A549 (cell line): ENCODE measurements around the gene BAHCC1. TPM values are rescaled to one million over a fixed set of nuclear protein-coding genes. Genes with fewer than 3 reads are reported as not detected.

Experiments
- ATAC-seq, 2 experiments: fragments of 200-7000 bp in 1 of 2; fragments of >200 bp in 1 of 2; cut with Nextera tagmentation in 1 of 2; cut with Tn5 transposase in 1 of 2; 3 replicates each; pipeline versions ENCODE4 v1.8.0 to v1.9.1; 2018 to 2020; ENCODE audit warnings: mild to moderate bottlenecking in 1 of 2, moderate library complexity in 1 of 2
- CTCF ChIA-PET: fragments of 300-600 bp; sonication (Branson Sonifier 250); formaldehyde crosslinking; extraction: SDS; loops from one replicate; lab custom pipeline; 2021; ENCODE audit warnings: antibody characterized with exemption, inconsistent platforms; lab: Yijun Ruan, JAX
- POLR2A ChIA-PET: fragments of 350-600 bp; formaldehyde crosslinking; extraction: SDS; loops from one replicate; lab custom pipeline; 2021; ENCODE audit warnings: antibody characterized with exemption, inconsistent platforms; lab: Yijun Ruan, JAX
- DNase-seq, 2 experiments: peaks; one replicate each; pipeline versions ENCODE4 v3.0.0 to v3.0.0-alpha.2; 2011 to 2016; ENCODE audit warnings: low read depth in 1 of 2, low spot score in 1 of 2
- FAIRE-seq: peaks from 2 replicates; lab custom pipeline; 2011; peaks lifted over from hg19 to GRCh38; lab: Jason Lieb, UNC
- H3K27ac ChIP-seq, 2 experiments: fragments of >200 bp; sonication (Bioruptor Twin); formaldehyde crosslinking; 3 replicates each; pipeline ENCODE4 v1.5.1; 2016 to 2017
- H3K4me1 ChIP-seq: fragments of >200 bp; sonication (Bioruptor Twin); formaldehyde crosslinking; 3 replicates; pipeline ENCODE4 v1.6.1; 2016
- H3K4me2 ChIP-seq: fragments of >200 bp; sonication (Bioruptor Twin); formaldehyde crosslinking; 3 replicates; pipeline ENCODE4 v1.6.1; 2016
- H3K4me3 ChIP-seq: fragments of >200 bp; sonication (Bioruptor Twin); formaldehyde crosslinking; 3 replicates; pipeline ENCODE4 v1.5.1; 2016
- H3K9me3 ChIP-seq: fragments of >200 bp; sonication (Bioruptor Twin); formaldehyde crosslinking; 3 replicates; pipeline ENCODE4 v1.6.1; 2016
- BHLHE40 ChIP-seq: IDR thresholded peaks from 2 replicates; pipeline ENCODE4 v1.6.1; 2012; ENCODE audit warnings: low read depth, low read length, inconsistent platforms
- CBX2 ChIP-seq: fragments of 200-600 bp; sonication (generic); IDR thresholded peaks from 2 replicates; pipeline ENCODE4 v1.6.1; 2016; ENCODE audit warnings: low read depth, mild to moderate bottlenecking, borderline replicate concordance
- EHF ChIP-seq: fragments of 250-450 bp; sonication (Bioruptor Pico); IDR thresholded peaks from 2 replicates; pipeline ENCODE4 v1.5.0; 2020; ENCODE audit warnings: mild to moderate bottlenecking
- EHMT2 ChIP-seq: fragments of 200-600 bp; sonication (generic); IDR thresholded peaks from 2 replicates; pipeline ENCODE4 v1.6.1; 2016; ENCODE audit warnings: antibody characterized with exemption, low read depth, mild to moderate bottlenecking, moderate library complexity
- EP300 ChIP-seq, 2 experiments: fragments of >200 bp; sonication (Bioruptor Twin); formaldehyde crosslinking; IDR thresholded peaks; 2 replicates in 1 of 2; 3 replicates in 1 of 2; pipeline ENCODE4 v1.6.1; 2016 to 2017
- ESRRA ChIP-seq: fragments of 150-350 bp; IDR thresholded peaks from 2 replicates; pipeline ENCODE4 v1.6.1; 2014; ENCODE audit warnings: mild to moderate bottlenecking, low read length, borderline replicate concordance
- FOSB ChIP-seq: fragments of 250-450 bp; sonication (Bioruptor Pico); IDR thresholded peaks from 2 replicates; pipeline ENCODE4 v1.5.0; 2020; ENCODE audit warnings: mild to moderate bottlenecking, moderate library complexity
- FOSL2 ChIP-seq, 2 experiments: fragments of 450-650 bp in 1 of 2; fragments of >200 bp in 1 of 2; sonication (Bioruptor Twin) in 1 of 2; formaldehyde crosslinking; IDR thresholded peaks; 2 replicates each; pipeline versions ENCODE4 v1.5.0 to v1.6.1; 2016 to 2020; ENCODE audit warnings: mild to moderate bottlenecking in 1 of 2, moderate library complexity in 1 of 2
- GATA3 ChIP-seq: IDR thresholded peaks from 2 replicates; pipeline ENCODE4 v1.6.1; 2012; ENCODE audit warnings: borderline replicate concordance
- HDAC2 ChIP-seq: fragments of 200-600 bp; sonication (generic); IDR thresholded peaks from 2 replicates; pipeline ENCODE4 v1.6.1; 2016
- HEYL ChIP-seq: fragments of 250-450 bp; sonication (Bioruptor Pico); IDR thresholded peaks from 2 replicates; pipeline ENCODE4 v1.8.0; 2021; ENCODE audit warnings: mild to moderate bottlenecking, moderate library complexity
- HOXA7 ChIP-seq: fragments of 250-450 bp; sonication (Bioruptor Pico); IDR thresholded peaks from 2 replicates; pipeline ENCODE4 v1.5.0; 2020; ENCODE audit warnings: mild to moderate bottlenecking, moderate library complexity
- HOXB13 ChIP-seq: fragments of 250-450 bp; sonication (Bioruptor Pico); IDR thresholded peaks from 2 replicates; pipeline ENCODE4 v1.5.0; 2020; ENCODE audit warnings: low read depth, mild to moderate bottlenecking, moderate library complexity
- HOXB5 ChIP-seq: fragments of 250-450 bp; sonication (Bioruptor Pico); IDR thresholded peaks from 2 replicates; pipeline ENCODE4 v1.5.0; 2020; ENCODE audit warnings: mild to moderate bottlenecking, moderate library complexity
- KDM5A ChIP-seq: fragments of 200-600 bp; sonication (generic); IDR thresholded peaks from 2 replicates; pipeline ENCODE4 v1.6.1; 2016; ENCODE audit warnings: antibody characterized with exemption, mild to moderate bottlenecking
- MAFK ChIP-seq: fragments of 450-650 bp; IDR thresholded peaks from 2 replicates; pipeline ENCODE4 v1.6.1; 2014; ENCODE audit not compliant: partially characterized antibody
- NFE2L2 ChIP-seq: fragments of 150-350 bp; conservative IDR thresholded peaks from 2 replicates; pipeline ENCODE4 v1.6.1; 2014; ENCODE audit warnings: low read length
- POLR2AphosphoS2 ChIP-seq: conservative IDR thresholded peaks from 2 replicates; pipeline ENCODE4 v1.6.1; 2012; ENCODE audit warnings: low read length, improper control_type of control experiment, inconsistent platforms
- RARB ChIP-seq: fragments of 250-450 bp; sonication (Bioruptor Pico); IDR thresholded peaks from 2 replicates; pipeline ENCODE4 v1.8.0; 2021; ENCODE audit warnings: mild to moderate bottlenecking, moderate library complexity
- RCOR1 ChIP-seq: fragments of 150-350 bp; IDR thresholded peaks from 2 replicates; pipeline ENCODE4 v1.6.1; 2014; ENCODE audit warnings: antibody characterized with exemption, low read length, low read depth
- RNF2 ChIP-seq: fragments of 200-600 bp; sonication (generic); IDR thresholded peaks from 2 replicates; pipeline ENCODE4 v1.6.1; 2016; ENCODE audit warnings: low read depth, mild to moderate bottlenecking, antibody characterized with exemption, moderate library complexity, borderline replicate concordance
- TFCP2L1 ChIP-seq: fragments of 250-450 bp; sonication (Bioruptor Pico); IDR thresholded peaks from 2 replicates; pipeline ENCODE4 v1.5.0; 2021; ENCODE audit warnings: mild to moderate bottlenecking
- ZFP36 ChIP-seq: fragments of 450-650 bp; IDR thresholded peaks from 2 replicates; pipeline ENCODE4 v1.6.1; 2014; ENCODE audit warnings: borderline replicate concordance; ENCODE audit not compliant: partially characterized antibody
- WGBS: methylation state at CpG from one replicate; pipeline ENCODE4 v1.1.6; 2017; ENCODE audit errors: missing lambda C conversion rate; 5-methylcytosine and 5-hydroxymethylcytosine counted together
- polyA plus RNA-seq, 4 experiments: library from polyadenylated mRNA; depleted of rRNA in 3 of 4; stranded (reverse); fragments of >200 nt; fragmentation: RNase III in 1 of 4; extraction: RNeasy Plus Mini Kit Qiagen cat#74134 plus additional on column Dnase treatment in 1 of 4; gene quantifications; 2 replicates in 3 of 4; 3 replicates in 1 of 4; pipeline ENCODE4 v1.2.3, GENCODE V29; 2011 to 2017
- TF ChIP-seq, protein P1 (sequence below): fragments of 200-600 bp; sonication (generic); IDR thresholded peaks from 2 replicates; pipeline ENCODE4 v1.6.1; 2016; ENCODE audit warnings: antibody characterized with exemption, mild to moderate bottlenecking, moderate library complexity
- TF ChIP-seq, protein P2 (sequence below): fragments of 150-350 bp; IDR thresholded peaks from 2 replicates; pipeline ENCODE4 v1.6.1; 2014; ENCODE audit warnings: low read depth, mild to moderate bottlenecking, low read length
- TF ChIP-seq, protein P3 (sequence below): IDR thresholded peaks from 2 replicates; pipeline ENCODE4 v1.6.1; 2012
- TF ChIP-seq, protein P4 (sequence below): fragments of >200 bp; sonication (Bioruptor Twin); formaldehyde crosslinking; IDR thresholded peaks from 2 replicates; pipeline ENCODE4 v1.6.1; 2016

The BAHCC1 gene
- polyA plus RNA-seq, 2 of the 4 experiments (the other 2 are of a cell fraction) = 2.6 to 5.8 TPM

DNA sequence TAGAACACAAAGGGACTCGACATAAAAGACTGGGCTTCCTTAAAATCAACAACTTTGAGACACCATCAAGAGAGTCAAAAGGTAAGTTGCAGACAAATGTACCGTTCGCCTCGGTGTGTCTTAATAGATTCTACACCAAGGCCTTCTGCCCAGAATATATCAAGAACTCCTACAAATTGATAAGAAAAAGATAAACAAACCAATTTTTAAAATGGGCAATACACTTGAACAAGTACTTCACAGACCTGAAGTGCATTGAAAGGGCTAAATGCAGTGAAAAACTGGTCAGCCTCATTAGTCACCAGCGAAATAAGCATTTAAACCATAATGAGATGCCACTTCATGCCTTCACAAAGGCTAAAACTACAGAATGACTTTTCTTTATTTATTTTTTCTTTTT, 20.4 kb upstream of the BAHCC1 start:
- Histone ChIP-seq H3K4me3 (no peak overlapping the region), H3K4me2 (no peak overlapping the region)
- DNase-seq (no peak), FAIRE-seq (no peak), ATAC-seq (no peak)
- POLR2A ChIA-PET = no interaction called here
- TF ChIP-seq RARB (no peak), KDM5A (no peak), HOXB5 (no peak), HOXB13 (CRISPR knock-in tag) (no peak), FOSL2 (IDR thresholded peaks at IDR 0.05) (no peak), FOSL2 (CRISPR knock-in tag; IDR thresholded peaks at IDR 0.05) (no peak), POLR2AphosphoS2 (no peak), HDAC2 (no peak), TFCP2L1 (CRISPR knock-in tag) (no peak)
- TF ChIP-seq, protein P1, sequence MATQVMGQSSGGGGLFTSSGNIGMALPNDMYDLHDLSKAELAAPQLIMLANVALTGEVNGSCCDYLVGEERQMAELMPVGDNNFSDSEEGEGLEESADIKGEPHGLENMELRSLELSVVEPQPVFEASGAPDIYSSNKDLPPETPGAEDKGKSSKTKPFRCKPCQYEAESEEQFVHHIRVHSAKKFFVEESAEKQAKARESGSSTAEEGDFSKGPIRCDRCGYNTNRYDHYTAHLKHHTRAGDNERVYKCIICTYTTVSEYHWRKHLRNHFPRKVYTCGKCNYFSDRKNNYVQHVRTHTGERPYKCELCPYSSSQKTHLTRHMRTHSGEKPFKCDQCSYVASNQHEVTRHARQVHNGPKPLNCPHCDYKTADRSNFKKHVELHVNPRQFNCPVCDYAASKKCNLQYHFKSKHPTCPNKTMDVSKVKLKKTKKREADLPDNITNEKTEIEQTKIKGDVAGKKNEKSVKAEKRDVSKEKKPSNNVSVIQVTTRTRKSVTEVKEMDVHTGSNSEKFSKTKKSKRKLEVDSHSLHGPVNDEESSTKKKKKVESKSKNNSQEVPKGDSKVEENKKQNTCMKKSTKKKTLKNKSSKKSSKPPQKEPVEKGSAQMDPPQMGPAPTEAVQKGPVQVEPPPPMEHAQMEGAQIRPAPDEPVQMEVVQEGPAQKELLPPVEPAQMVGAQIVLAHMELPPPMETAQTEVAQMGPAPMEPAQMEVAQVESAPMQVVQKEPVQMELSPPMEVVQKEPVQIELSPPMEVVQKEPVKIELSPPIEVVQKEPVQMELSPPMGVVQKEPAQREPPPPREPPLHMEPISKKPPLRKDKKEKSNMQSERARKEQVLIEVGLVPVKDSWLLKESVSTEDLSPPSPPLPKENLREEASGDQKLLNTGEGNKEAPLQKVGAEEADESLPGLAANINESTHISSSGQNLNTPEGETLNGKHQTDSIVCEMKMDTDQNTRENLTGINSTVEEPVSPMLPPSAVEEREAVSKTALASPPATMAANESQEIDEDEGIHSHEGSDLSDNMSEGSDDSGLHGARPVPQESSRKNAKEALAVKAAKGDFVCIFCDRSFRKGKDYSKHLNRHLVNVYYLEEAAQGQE = no peak
- TF ChIP-seq, protein P2, sequence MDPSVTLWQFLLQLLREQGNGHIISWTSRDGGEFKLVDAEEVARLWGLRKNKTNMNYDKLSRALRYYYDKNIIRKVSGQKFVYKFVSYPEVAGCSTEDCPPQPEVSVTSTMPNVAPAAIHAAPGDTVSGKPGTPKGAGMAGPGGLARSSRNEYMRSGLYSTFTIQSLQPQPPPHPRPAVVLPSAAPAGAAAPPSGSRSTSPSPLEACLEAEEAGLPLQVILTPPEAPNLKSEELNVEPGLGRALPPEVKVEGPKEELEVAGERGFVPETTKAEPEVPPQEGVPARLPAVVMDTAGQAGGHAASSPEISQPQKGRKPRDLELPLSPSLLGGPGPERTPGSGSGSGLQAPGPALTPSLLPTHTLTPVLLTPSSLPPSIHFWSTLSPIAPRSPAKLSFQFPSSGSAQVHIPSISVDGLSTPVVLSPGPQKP = no peak
- TF ChIP-seq, protein P3, sequence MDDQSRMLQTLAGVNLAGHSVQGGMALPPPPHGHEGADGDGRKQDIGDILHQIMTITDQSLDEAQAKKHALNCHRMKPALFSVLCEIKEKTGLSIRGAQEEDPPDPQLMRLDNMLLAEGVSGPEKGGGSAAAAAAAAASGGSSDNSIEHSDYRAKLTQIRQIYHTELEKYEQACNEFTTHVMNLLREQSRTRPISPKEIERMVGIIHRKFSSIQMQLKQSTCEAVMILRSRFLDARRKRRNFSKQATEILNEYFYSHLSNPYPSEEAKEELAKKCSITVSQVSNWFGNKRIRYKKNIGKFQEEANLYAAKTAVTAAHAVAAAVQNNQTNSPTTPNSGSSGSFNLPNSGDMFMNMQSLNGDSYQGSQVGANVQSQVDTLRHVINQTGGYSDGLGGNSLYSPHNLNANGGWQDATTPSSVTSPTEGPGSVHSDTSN = no peak
- TF ChIP-seq, all 56 proteins: peak for 0
- Histone ChIP-seq H3K27ac (no peak overlapping the region), H3K4me1 (peaks cover 5% of the 10 kb centered on the region), H3K9me3 (no peaks in the 10 kb centered on the region)
- CTCF ChIA-PET = interaction anchor here (0.6 to 6.9 kb wide), 6 partner anchors 7 to 121 kb away, joined by 3 to 60 read pairs (median 19); no protein-coding TSS in a partner anchor
- WGBS = 86% methylated on average over 5 of the region's 5 CpGs

DNA sequence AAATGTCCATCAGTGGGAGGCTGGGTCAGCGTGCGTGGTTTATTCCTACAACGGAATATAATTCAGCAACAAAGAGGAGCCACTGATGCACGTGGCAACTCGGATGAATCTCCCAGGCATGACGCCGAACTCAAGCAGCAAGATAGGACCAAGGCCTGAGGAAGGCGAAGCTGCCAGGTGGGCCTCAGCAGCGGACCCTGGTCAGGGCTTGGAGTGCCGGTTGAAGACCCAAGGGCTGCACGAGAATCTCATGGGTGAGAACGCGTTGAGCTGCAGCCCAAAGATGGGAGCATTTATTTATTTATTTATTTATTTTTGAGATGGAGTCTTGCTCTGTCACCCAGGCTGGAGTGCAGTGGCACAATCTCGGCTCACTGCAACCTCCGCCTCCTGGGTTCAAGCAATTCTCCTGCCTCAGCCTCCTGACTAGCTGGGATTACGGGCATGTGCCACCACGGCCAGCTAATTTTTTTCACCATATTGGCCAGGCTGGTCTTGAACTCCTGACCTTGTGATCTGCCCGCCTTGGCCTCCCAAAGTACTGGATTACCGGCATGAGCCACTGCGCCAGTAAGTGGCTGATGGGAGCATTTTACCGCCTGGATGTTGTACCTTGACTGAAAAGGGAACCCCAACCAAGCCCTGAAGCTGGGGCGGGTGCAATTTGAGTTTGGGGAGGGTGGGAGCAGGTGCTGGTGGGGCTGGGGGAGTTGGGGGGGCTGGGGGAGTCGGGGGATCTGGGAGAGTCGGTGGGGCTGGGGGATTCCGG, 18.1 kb upstream of the BAHCC1 start:
- WGBS = 81% methylated on average over 21 of the region's 25 CpGs
- H3K9me3 ChIP-seq = no peaks in the 10 kb centered on the region
- no peak for DNase-seq
- ChIA-PET CTCF (interaction anchor here (1.5 to 6.9 kb wide), 2 partner anchors 48 to 107 kb away, joined by 5 to 60 read pairs; no protein-coding TSS in a partner anchor), POLR2A (no interaction called here)
- no peak overlapping the region for H3K4me3 ChIP-seq
- TF ChIP-seq RCOR1 (no peak), NFE2L2 (no peak), BHLHE40 (no peak), HEYL (CRISPR knock-in tag) (no peak), RARB (no peak), MAFK (no peak), ZFP36 (no peak), HDAC2 (no peak), EP300 (IDR thresholded peaks at IDR 0.05) (no peak), EHMT2 (no peak), KDM5A (no peak), ESRRA (no peak), RNF2 (no peak), FOSL2 (IDR thresholded peaks at IDR 0.05) (no peak), FOSL2 (CRISPR knock-in tag; IDR thresholded peaks at IDR 0.05) (no peak), CBX2 (no peak), GATA3 (no peak), FOSB (no peak), EHF (CRISPR knock-in tag) (no peak), HOXA7 (CRISPR knock-in tag) (no peak)
- TF ChIP-seq, protein P4, sequence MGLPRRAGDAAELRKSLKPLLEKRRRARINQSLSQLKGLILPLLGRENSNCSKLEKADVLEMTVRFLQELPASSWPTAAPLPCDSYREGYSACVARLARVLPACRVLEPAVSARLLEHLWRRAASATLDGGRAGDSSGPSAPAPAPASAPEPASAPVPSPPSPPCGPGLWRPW = no peak
- no peak overlapping the region for H3K4me2 ChIP-seq
- peaks cover 3% of the 10 kb centered on the region for H3K4me1 ChIP-seq
- ATAC-seq = no peak
- FAIRE-seq = no peak
- H3K27ac ChIP-seq = no peak overlapping the region
